Endothelial cell of umbilical vein (primary cell): Measurements from ENCODE around the gene IL4R. TPM values are rescaled to one million over a fixed set of nuclear protein-coding genes. Genes with fewer than 3 reads are reported as not detected.

Experiments
- BruUV-seq: library from RNA; stranded (reverse); fragments of 400-500 nt; replicated peaks from 2 replicates; lab custom pipeline; 2021; lab: Mats Ljungman, UMichigan
- CTCF ChIA-PET: fragments of 300-600, 350-600 bp; sonication (Branson Sonifier 250); formaldehyde crosslinking; loops from one replicate; lab custom pipeline; 2021; ENCODE audit warnings: antibody characterized with exemption, inconsistent platforms; lab: Charles Lee
- POLR2A ChIA-PET: fragments of 300-600, 350-600 bp; sonication (Branson Sonifier 250); formaldehyde crosslinking; loops from one replicate; lab custom pipeline; 2021; ENCODE audit warnings: antibody characterized with exemption, inconsistent platforms; lab: Charles Lee
- DNase-seq: peaks from one replicate; pipeline ENCODE4 v3.0.0-alpha.2; 2011; ENCODE audit warnings: low read depth, low spot score
- FAIRE-seq: peaks from 2 replicates; lab custom pipeline; 2011; peaks lifted over from hg19 to GRCh38; lab: Jason Lieb, UNC
- H2AFZ ChIP-seq: 2 replicates; pipeline ENCODE4 v1.6.0; 2012; ENCODE audit warnings: low read depth, low read length, control low read depth, inconsistent platforms
- H3K27ac ChIP-seq: 2 replicates; pipeline ENCODE4 v1.5.1; 2011; ENCODE audit warnings: low read depth, mild to moderate bottlenecking, control low read depth, low read length, moderate library complexity; ENCODE audit not compliant: insufficient read depth
- H3K27me3 ChIP-seq, 2 experiments: 2 replicates each; pipeline versions ENCODE4 v1.6.0 to v1.6.1; 2011; ENCODE audit warnings: low read length in 2 of 2, mixed read lengths in 1 of 2; ENCODE audit not compliant: control insufficient read depth in 2 of 2, insufficient read depth in 2 of 2
- H3K36me3 ChIP-seq, 2 experiments: 2 replicates in 1 of 2; 3 replicates in 1 of 2; pipeline ENCODE4 v1.5.1; 2011; ENCODE audit warnings: low read length in 2 of 2, mild to moderate bottlenecking in 1 of 2, moderate library complexity in 1 of 2; ENCODE audit not compliant: control insufficient read depth in 2 of 2, insufficient read depth in 2 of 2; ENCODE audit errors: extremely low read depth in 1 of 2
- H3K4me1 ChIP-seq: 3 replicates; pipeline ENCODE4 v1.5.1; 2011; ENCODE audit warnings: mild to moderate bottlenecking, low read length; ENCODE audit not compliant: control insufficient read depth, insufficient read depth; ENCODE audit errors: extremely low read depth
- H3K4me2 ChIP-seq: 2 replicates; pipeline ENCODE4 v1.6.1; 2011; ENCODE audit warnings: low read length, control low read depth, mixed read lengths; ENCODE audit not compliant: insufficient read depth
- H3K4me3 ChIP-seq, 3 experiments: fragments of 200-600 bp in 1 of 3; sonication (generic), shearing (Covaris generic) in 1 of 3; replicated peaks in 1 of 3; 2 replicates each; pipeline ENCODE4 v1.5.1; 2011 to 2016; ENCODE audit warnings: control low read depth in 3 of 3, low read length in 3 of 3, mild to moderate bottlenecking in 2 of 3, inconsistent platforms in 1 of 3, low read depth in 1 of 3, moderate library complexity in 1 of 3; ENCODE audit not compliant: insufficient read depth in 1 of 3
- H3K79me2 ChIP-seq: 2 replicates; pipeline ENCODE4 v1.6.0; 2012; ENCODE audit warnings: low read length, inconsistent platforms; ENCODE audit not compliant: control insufficient read depth, insufficient read depth
- H3K9ac ChIP-seq: replicated peaks from 2 replicates; pipeline ENCODE3; 2011; ENCODE audit warnings: low read length, control low read depth; ENCODE audit not compliant: insufficient read depth; ENCODE audit errors: extremely low read depth
- H3K9me1 ChIP-seq: replicated peaks from 3 replicates; pipeline ENCODE4 v1.6.0; 2011; ENCODE audit warnings: mild to moderate bottlenecking, low read length; ENCODE audit not compliant: control insufficient read depth, insufficient read depth; ENCODE audit errors: extremely low read depth
- H3K9me3 ChIP-seq: replicated peaks from 2 replicates; pipeline ENCODE4 v1.5.1; 2012; ENCODE audit warnings: low read length, inconsistent platforms; ENCODE audit not compliant: control insufficient read depth, insufficient read depth
- H4K20me1 ChIP-seq: replicated peaks from 2 replicates; pipeline ENCODE3; 2011; ENCODE audit warnings: mild to moderate bottlenecking, low read length; ENCODE audit not compliant: control insufficient read depth, insufficient read depth; ENCODE audit errors: extremely low read depth
- EZH2 ChIP-seq: IDR thresholded peaks from 2 replicates; pipeline ENCODE4 v1.6.1; 2012; ENCODE audit warnings: borderline replicate concordance, low read depth, mild to moderate bottlenecking, moderate library complexity, low read length, inconsistent platforms; ENCODE audit not compliant: severe bottlenecking
- FOS ChIP-seq: IDR thresholded peaks from 2 replicates; pipeline ENCODE4 v1.6.1; 2011; ENCODE audit warnings: mild to moderate bottlenecking, low read length, moderate library complexity, borderline replicate concordance; ENCODE audit not compliant: insufficient read depth
- JUN ChIP-seq: IDR thresholded peaks from 2 replicates; pipeline ENCODE4 v1.6.1; 2011; ENCODE audit warnings: borderline replicate concordance, low read depth; ENCODE audit not compliant: insufficient read length, insufficient read depth
- POLR2A ChIP-seq: IDR thresholded peaks from 2 replicates; pipeline ENCODE4 v1.6.1; 2012; ENCODE audit warnings: low read depth, mild to moderate bottlenecking, control low read depth, low read length
- POLR2AphosphoS5 ChIP-seq: IDR thresholded peaks from 2 replicates; pipeline ENCODE4 v1.6.1; 2012; ENCODE audit warnings: low read depth, mild to moderate bottlenecking, control low read depth, low read length, moderate library complexity; ENCODE audit not compliant: insufficient read depth
- dilution Hi-C: fragments of 300-500 bp; cut with MboI; formaldehyde crosslinking; loops from one replicate; pipeline ENCODE4 v1.15.0; 2019; ENCODE audit warnings: low sequenced_read_pairs; ENCODE audit not compliant: extremely low pct_ligation_motif_present
- intact Hi-C: fragments of 100-400 bp; cut with micrococcal nuclease; formaldehyde crosslinking; loops from one replicate; pipeline ENCODE4 v1.10.0; 2022
- polyA plus RNA-seq, 4 experiments: library from polyadenylated mRNA; depleted of rRNA in 3 of 4; stranded (reverse) in 3 of 4; unstranded in 1 of 4; fragments of >200 nt; gene quantifications; 2 replicates each; pipeline versions ENCODE4 v1.2.1 to v1.2.3, GENCODE V29; 2011 to 2012; ENCODE audit warnings: missing spikeins in 1 of 4
- total RNA-seq: library from RNA; stranded (reverse); gene quantifications from 2 replicates; pipeline ENCODE4 v1.2.3, GENCODE V29; 2021
- TF ChIP-seq, protein P1 (sequence below), 2 donors: IDR thresholded peaks; 1 replicate in 1 of 2; 2 replicates in 1 of 2; pipeline ENCODE4 v1.5.1; 2011; ENCODE audit warnings: low read length in 2 of 2, mild to moderate bottlenecking in 2 of 2, moderate library complexity in 2 of 2, control low read depth in 1 of 2, inconsistent platforms in 1 of 2, low read depth in 1 of 2; ENCODE audit not compliant: insufficient read depth in 1 of 2; ENCODE audit errors: extremely low read depth in 1 of 2

IL4R gene
- total and polyA plus RNA-seq, 2 donors (not counting 3 experiments of a cell fraction or from before 2014, with no cell fraction given) = 138 to 139 TPM

DNA sequence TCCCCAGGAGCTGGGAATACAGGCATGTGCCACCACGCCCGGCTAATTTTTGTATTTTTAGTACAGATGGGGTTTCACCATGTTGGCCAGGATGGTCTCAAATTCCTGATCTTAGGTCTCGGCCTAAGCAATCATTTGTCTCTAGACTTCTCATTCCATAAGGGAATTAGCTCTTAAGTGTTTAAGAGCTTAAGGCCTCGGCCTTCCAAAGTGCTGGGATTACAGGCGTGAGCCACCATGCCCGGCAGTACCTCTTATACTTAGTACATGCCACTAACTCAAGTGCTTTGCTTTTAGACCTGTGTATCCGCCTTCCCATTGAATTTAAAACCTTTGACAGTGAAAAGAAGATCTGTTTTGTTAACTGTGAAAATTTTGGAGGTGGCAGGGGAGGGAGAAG is 71.6 kb downstream of the IL4R start:
- POLR2A ChIA-PET = no interaction called here
- no peaks in the 10 kb centered on the region for H3K9me1 ChIP-seq
- no peaks in the 10 kb centered on the region for H4K20me1 ChIP-seq
- no peak overlapping the region for H3K4me2 ChIP-seq
- no peaks in the 10 kb centered on the region for H3K4me1 ChIP-seq
- CTCF ChIA-PET = interaction anchor here (1.1 kb wide), 1 partner anchor 10 kb away, joined by 4 read pairs; no protein-coding TSS in a partner anchor
- no peaks in the 10 kb centered on the region for H3K9me3 ChIP-seq
- H2AFZ ChIP-seq = no peak overlapping the region
- intact Hi-C loops = no loop called here
- H3K4me3 ChIP-seq = no peak overlapping the region
- dilution Hi-C loops = no loop called here
- H3K36me3 ChIP-seq = no peaks in the 10 kb centered on the region
- FAIRE-seq (no peak), DNase-seq (no peak)
- no TSS peak for BruUV-seq
- no peak for TF ChIP-seq POLR2A
- TF ChIP-seq JUN = no peak
- no peak for TF ChIP-seq FOS
- TF ChIP-seq, protein P1, sequence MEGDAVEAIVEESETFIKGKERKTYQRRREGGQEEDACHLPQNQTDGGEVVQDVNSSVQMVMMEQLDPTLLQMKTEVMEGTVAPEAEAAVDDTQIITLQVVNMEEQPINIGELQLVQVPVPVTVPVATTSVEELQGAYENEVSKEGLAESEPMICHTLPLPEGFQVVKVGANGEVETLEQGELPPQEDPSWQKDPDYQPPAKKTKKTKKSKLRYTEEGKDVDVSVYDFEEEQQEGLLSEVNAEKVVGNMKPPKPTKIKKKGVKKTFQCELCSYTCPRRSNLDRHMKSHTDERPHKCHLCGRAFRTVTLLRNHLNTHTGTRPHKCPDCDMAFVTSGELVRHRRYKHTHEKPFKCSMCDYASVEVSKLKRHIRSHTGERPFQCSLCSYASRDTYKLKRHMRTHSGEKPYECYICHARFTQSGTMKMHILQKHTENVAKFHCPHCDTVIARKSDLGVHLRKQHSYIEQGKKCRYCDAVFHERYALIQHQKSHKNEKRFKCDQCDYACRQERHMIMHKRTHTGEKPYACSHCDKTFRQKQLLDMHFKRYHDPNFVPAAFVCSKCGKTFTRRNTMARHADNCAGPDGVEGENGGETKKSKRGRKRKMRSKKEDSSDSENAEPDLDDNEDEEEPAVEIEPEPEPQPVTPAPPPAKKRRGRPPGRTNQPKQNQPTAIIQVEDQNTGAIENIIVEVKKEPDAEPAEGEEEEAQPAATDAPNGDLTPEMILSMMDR (IDR thresholded peaks at IDR 0.05; ENCODE audit: extremely low read depth in 1 of 2, insufficient read depth in 1 of 2, low read depth in 1 of 2, low read length in 2 of 2) = no peak
- TF ChIP-seq EZH2 = no peak
- TF ChIP-seq POLR2AphosphoS5 = no peak
- H3K79me2 ChIP-seq = no peaks in the 10 kb centered on the region
- peaks cover 2 to 8% of the 10 kb centered on the region in 2 experiments for H3K27me3 ChIP-seq
- H3K9ac ChIP-seq = no peak overlapping the region
- no peak overlapping the region for H3K27ac ChIP-seq
